A549 (cell line): ENCODE measurements around the gene TVP23B. TPM values are rescaled to one million over a fixed set of nuclear protein-coding genes. Genes with fewer than 3 reads are reported as not detected.
A peak's percentile ranks its signal among the peaks of the same experiment; 100 is the strongest.

Experiments used
- HOXA7 ChIP-seq: fragments of 250-450 bp; sonication (Bioruptor Pico); IDR thresholded peaks from 2 replicates; pipeline ENCODE4 v1.5.0; 2020; ENCODE audit warnings: mild to moderate bottlenecking, moderate library complexity
- KDM5A ChIP-seq: fragments of 200-600 bp; sonication (generic); IDR thresholded peaks from 2 replicates; pipeline ENCODE4 v1.6.1; 2016; ENCODE audit warnings: antibody characterized with exemption, mild to moderate bottlenecking
- REST ChIP-seq: fragments of 200-600 bp; sonication (generic); IDR thresholded peaks from 2 replicates; pipeline ENCODE4 v1.6.1; 2016; ENCODE audit warnings: antibody characterized with exemption, mild to moderate bottlenecking, moderate library complexity
- polyA plus RNA-seq, 4 experiments: library from polyadenylated mRNA; depleted of rRNA in 3 of 4; stranded (reverse); fragments of >200 nt; fragmentation: RNase III in 1 of 4; extraction: RNeasy Plus Mini Kit Qiagen cat#74134 plus additional on column Dnase treatment in 1 of 4; gene quantifications; 2 replicates in 3 of 4; 3 replicates in 1 of 4; pipeline ENCODE4 v1.2.3, GENCODE V29; 2011 to 2017

The TVP23B gene
- polyA plus RNA-seq, 2 of the 4 experiments (the other 2 are of a cell fraction): 85.2 to 134 TPM

DNA sequence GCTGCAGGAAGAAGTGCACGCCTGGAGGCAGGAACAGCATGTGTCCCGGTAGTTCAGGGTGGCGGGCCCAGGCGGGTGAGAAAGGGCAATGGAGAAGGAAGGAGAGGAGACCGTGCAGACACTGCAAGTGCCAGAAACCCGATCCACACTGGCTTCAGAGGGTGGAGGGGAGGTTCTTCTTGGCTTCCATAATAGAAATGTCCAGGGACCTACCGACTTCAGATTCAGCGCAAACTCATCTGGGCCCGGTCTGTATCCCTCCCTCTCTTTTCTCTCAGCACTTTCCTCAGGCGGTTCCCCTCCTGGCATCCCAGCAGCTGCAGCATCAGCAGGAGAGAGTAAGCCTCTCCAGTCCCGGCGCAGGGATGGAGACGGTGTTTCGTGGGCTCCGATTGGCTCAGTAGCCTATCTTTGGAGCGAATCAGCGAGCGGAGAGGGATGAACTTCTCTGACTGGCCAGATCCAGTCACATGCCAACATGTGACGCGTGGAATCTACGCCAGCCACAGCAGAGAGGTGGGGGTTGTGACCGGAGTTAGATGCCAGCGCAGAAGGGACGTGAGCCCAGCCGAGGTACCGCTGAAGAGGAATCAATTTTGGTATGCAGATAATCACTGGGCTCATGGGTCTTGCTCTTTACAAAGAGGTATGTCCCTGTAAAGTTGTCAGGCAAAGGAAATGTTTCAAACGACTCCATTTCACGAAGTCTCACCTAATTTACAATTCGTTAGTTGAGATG lies 75.0 kb downstream of the TVP23B start (continued):
- TF ChIP-seq REST (no peak), HOXA7 (no peak), KDM5A (peak; percentile 82)

Other genes with a start within 250 kb of the TVP23B start
- not detected in 2 replicates for gene TBC1D28, start 136.8 kb upstream of the TVP23B start, polyA plus RNA-seq (2011; rRNA removed)
- not detected in 3 replicates for gene TBC1D28, start 136.8 kb upstream of the TVP23B start, polyA plus RNA-seq (2017; fragmentation: RNase III; extraction: RNeasy Plus Mini Kit Qiagen cat#74134 plus additional on column Dnase treatment)
- gene FOXO3B, start 98.9 kb upstream of the TVP23B start, polyA plus RNA-seq (2011; rRNA removed): 3.2 and 4.0 TPM in 2 replicates
- gene FOXO3B, start 98.9 kb upstream of the TVP23B start, polyA plus RNA-seq (2017; fragmentation: RNase III; extraction: RNeasy Plus Mini Kit Qiagen cat#74134 plus additional on column Dnase treatment): 2.6 to 3.2 TPM (median 2.7 TPM) in 3 replicates
- 2.6 and 3.4 TPM in 2 replicates for gene FBXW10, start 37.1 kb upstream of the TVP23B start, polyA plus RNA-seq (2011; rRNA removed)
- 3.2 to 5.0 TPM (median 3.8 TPM) in 3 replicates for gene FBXW10, start 37.1 kb upstream of the TVP23B start, polyA plus RNA-seq (2017; fragmentation: RNase III; extraction: RNeasy Plus Mini Kit Qiagen cat#74134 plus additional on column Dnase treatment)
- 76.1 and 82.1 TPM in 2 replicates for gene PRPSAP2, start 76.9 kb downstream of the TVP23B start, polyA plus RNA-seq (2011; rRNA removed)
- gene PRPSAP2, start 76.9 kb downstream of the TVP23B start, polyA plus RNA-seq (2017; fragmentation: RNase III; extraction: RNeasy Plus Mini Kit Qiagen cat#74134 plus additional on column Dnase treatment): 53.3 to 55.3 TPM (median 54.9 TPM) in 3 replicates
- gene SLC5A10, start 171.0 kb downstream of the TVP23B start, polyA plus RNA-seq (2011; rRNA removed): 0.26 and 0.28 TPM in 2 replicates
- 0.07 to 0.22 TPM (median 0.15 TPM) in 3 replicates for gene SLC5A10, start 171.0 kb downstream of the TVP23B start, polyA plus RNA-seq (2017; fragmentation: RNase III; extraction: RNeasy Plus Mini Kit Qiagen cat#74134 plus additional on column Dnase treatment)
- gene FAM83G, start 223.6 kb downstream of the TVP23B start, polyA plus RNA-seq (2011; rRNA removed): 11.0 and 12.8 TPM in 2 replicates
- 19.8 to 22.0 TPM (median 20.5 TPM) in 3 replicates for gene FAM83G, start 223.6 kb downstream of the TVP23B start, polyA plus RNA-seq (2017; fragmentation: RNase III; extraction: RNeasy Plus Mini Kit Qiagen cat#74134 plus additional on column Dnase treatment)